HG02642 (cell line): Measurements from ENCODE around the gene RBP3.

Experiments used
- ATAC-seq: cut with Tn5 transposase; IDR thresholded peaks from one replicate; pipeline ENCODE4 v1.9.1; 2021; ENCODE audit warnings: mild to moderate bottlenecking; ENCODE audit not compliant: unreplicated experiment, poor library complexity

RBP3 gene

GRCh38 chr10:47334466-47335295 lies 13.5 kb upstream of the RBP3 start:
- no peak for ATAC-seq

GRCh38 chr10:47335906-47336305 lies 12.3 kb upstream of the RBP3 start:
- ATAC-seq = no peak

- ATAC-seq = no peak
These were observed 11.6 kb upstream of the RBP3 start for GRCh38 chr10:47336387-47337134.

GRCh38 chr10:47337310-47337709 lies 10.9 kb upstream of the RBP3 start:
- no peak for ATAC-seq

GRCh38 chr10:47339186-47339735 lies 8.9 kb upstream of the RBP3 start:
- ATAC-seq = no peak

- no peak for ATAC-seq
These were observed 8.2 kb upstream of the RBP3 start for GRCh38 chr10:47339759-47340607.

GRCh38 chr10:47340608-47341170 lies 7.5 kb upstream of the RBP3 start:
- no peak for ATAC-seq

- ATAC-seq = no peak
These were observed 2.9 kb upstream of the RBP3 start for GRCh38 chr10:47344996-47345870.

GRCh38 chr10:47346581-47347302 lies 1.4 kb upstream of the RBP3 start:
- ATAC-seq = no peak

GRCh38 chr10:47347303-47347675 lies 874 bp upstream of the RBP3 start:
- ATAC-seq = no peak

- ATAC-seq = no peak
These were observed 703 bp downstream of the RBP3 start for GRCh38 chr10:47348661-47349470.

GRCh38 chr10:47349516-47349915 lies 1.4 kb downstream of the RBP3 start:
- ATAC-seq = no peak

- no peak for ATAC-seq
These were observed 1.8 kb downstream of the RBP3 start for GRCh38 chr10:47349941-47350371.

GRCh38 chr10:47350671-47351640 lies 2.8 kb downstream of the RBP3 start:
- no peak for ATAC-seq

- no peak for ATAC-seq
These were observed 4.0 kb downstream of the RBP3 start for GRCh38 chr10:47351899-47352815.

GRCh38 chr10:47353351-47353750 lies 5.2 kb downstream of the RBP3 start:
- ATAC-seq = no peak
